ENCODE measurements around the gene NACC2.

DNA sequence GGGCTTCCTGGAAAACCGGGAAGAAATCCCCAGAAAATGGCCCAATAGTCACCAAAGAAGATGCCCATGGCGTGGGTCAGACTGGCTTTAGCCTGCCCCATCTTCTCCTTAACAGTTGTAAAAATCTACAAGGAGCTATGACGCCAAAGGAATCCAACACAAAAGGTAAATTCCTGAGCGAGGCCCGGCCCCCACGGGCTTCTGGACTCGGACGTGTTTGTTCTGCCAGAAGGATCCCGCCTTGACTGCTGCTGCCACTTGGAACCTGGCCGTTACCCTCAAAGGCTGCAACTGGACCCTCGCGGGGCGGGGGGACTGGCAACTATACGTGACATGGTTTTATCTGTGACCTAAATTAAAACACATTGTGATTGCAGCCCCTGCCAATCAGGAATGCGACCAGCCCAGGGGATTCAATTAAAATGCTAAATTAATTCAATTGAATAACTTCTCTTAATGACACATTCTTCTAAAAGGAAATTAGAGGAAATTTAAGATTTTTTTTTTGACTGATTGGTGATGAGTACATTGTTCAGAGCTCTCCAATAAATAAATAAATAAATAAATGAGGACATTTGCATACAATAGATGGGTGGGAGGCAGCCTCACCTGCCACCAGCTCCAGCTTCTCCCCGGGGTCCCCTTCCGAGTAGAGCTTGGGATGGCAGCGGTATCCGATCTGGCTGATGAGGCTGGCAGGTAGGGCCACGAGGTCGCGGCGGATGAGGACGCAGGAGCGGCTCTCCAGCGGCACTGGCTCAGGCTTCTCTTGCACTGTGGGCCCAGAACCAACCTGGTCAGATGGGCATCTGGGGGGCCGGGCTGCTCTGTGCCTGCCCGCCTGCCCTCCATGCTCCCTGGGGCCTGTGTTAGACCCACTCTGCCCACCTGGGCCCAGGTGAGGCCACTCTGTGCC is 79.2 kb downstream of the NACC2 start:
- no peak for TF ChIP-seq POLR2AphosphoS5 (IDR thresholded peaks at IDR 0.05)
- TF ChIP-seq, protein P1, sequence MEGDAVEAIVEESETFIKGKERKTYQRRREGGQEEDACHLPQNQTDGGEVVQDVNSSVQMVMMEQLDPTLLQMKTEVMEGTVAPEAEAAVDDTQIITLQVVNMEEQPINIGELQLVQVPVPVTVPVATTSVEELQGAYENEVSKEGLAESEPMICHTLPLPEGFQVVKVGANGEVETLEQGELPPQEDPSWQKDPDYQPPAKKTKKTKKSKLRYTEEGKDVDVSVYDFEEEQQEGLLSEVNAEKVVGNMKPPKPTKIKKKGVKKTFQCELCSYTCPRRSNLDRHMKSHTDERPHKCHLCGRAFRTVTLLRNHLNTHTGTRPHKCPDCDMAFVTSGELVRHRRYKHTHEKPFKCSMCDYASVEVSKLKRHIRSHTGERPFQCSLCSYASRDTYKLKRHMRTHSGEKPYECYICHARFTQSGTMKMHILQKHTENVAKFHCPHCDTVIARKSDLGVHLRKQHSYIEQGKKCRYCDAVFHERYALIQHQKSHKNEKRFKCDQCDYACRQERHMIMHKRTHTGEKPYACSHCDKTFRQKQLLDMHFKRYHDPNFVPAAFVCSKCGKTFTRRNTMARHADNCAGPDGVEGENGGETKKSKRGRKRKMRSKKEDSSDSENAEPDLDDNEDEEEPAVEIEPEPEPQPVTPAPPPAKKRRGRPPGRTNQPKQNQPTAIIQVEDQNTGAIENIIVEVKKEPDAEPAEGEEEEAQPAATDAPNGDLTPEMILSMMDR (IDR thresholded peaks at IDR 0.05) = no peak
- TF ChIP-seq EP300 (IDR thresholded peaks at IDR 0.05) = no peak

Data from esophagus muscularis mucosa (tissue), 4 donors.